OCI-M2 (cell line): Measurements from ENCODE around the gene SLC5A12.

Experiments used
- DNase-seq: peaks from one replicate; lab custom pipeline; 2025; ENCODE audit not compliant: unreplicated experiment; lab: John Stamatoyannopoulos, UW

SLC5A12 gene

DNA sequence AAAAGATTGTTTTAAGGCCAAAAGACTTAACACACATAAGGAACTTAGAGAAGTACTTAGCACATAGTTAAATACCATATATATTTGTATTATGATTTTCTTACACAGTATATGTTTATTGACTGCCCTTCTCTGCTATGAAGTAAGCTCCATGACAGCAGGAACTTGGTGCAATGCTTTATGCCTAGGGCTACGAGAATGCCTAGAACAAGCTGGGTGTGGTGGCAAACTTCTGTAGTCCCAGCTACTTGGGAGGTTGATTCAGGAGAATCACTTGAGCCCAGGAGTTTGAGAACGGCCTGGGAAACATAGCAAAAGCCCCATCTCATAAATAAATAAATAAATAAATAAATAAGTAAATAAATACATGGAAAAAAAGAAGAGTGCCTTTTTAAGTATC, 1.9 kb downstream of the SLC5A12 start:
- no peak for DNase-seq

DNA sequence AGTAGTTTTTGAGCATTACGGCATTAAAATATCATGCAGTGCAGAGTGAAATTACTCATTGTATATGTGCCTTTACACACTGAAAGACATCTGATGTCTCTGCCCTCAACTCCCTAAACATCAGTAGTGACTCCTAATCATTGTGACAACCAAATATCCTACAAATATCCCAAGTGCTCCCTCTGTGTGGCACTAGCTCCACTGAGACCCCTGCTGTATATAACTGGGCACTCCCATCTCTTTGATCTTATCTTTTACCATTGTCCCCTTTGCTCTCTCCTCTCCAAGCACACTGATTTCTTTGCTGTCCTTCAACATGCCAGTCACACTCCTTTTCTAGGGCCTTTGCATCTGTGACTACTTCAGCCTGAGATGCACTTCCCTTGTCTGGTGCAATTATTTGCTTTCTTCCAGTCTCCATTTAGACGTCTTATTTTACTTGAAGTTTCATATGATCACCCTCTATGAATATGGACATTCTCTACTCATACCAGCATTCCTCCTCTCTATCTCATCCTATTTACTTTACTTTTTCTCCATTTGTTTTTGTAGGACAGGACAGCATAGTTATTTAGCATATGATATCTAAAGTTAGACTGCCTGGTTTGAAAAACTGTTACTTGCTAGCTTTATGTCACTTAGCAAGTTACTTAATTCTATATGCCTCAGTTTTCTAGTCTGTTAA, 2.4 kb downstream of the SLC5A12 start:
- no peak for DNase-seq

DNA sequence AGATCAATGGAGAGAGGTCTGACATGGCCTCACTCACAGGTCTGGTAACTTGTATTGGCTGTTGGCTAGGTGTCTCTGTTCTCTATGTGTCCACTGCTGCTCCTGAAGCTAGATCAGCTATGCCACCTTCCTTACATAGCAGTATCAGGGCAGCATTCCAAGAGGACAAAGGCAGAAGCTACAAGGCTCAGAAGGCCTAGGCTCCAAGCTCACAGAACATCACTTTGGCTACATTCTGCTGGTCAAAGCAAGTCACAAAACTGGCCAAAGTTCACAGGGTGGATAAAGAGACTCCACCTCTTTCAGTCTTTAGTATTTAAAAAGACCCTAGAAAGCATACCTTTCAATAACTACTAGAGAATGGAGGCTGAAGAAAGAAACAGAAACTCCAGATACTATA, 4.1 kb downstream of the SLC5A12 start:
- DNase-seq = no peak

DNA sequence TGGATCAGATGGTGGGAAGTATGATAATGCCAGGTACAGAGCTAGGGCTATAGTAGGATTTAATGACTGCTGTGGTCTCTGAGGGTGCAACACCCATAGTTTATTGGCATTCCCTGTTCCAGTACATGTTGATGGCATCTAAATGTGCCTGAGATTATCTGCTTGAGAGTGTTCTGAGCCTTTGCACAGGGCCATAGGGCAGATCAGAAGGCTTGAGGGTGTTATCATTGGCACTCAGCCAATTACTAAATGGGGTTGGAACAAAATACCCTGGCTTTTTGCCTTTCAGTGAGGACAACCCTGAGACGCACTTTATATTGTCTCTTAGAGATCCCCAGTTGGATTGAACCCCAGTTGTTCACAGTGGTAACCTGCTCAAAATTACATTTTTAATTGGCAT, 6.7 kb downstream of the SLC5A12 start:
- DNase-seq = no peak

DNA sequence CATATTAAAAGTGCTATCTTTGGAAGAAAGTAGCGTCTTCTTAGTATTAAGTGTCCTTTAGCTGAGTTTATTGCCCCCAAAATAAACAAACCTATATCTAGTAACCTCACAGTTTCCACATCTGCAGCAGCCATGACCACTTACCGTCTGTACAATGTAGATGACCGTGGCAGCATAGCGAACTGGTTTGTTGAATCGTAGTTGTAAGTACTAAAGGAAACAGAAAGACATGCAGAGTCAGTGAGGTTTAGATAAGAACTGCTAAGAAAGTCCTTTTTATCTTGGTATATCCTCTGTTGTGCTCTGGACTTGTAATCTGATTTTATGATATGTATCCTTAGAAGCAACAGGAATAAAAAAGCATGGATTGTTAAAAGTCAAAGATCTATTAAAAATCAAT, 9.4 kb downstream of the SLC5A12 start:
- DNase-seq = no peak

DNA sequence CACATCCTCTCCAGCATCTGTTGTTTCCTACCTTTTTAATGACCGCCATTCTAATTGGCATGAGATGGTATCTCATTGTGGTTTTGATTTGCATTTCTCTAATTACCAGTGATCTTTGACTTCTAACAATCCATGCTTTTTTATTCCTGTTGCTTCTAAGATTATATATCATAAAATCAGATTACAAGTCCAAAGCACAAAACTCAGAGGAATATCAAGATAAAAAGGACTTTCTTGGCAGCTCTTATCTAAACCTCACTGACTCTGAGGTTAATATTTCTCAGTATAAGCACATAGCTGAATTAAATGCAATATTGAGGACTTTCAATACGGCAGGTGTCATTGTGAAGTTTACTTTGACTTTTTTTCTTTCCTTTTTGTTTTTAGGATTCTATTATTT, 11.4 kb downstream of the SLC5A12 start:
- DNase-seq = no peak

DNA sequence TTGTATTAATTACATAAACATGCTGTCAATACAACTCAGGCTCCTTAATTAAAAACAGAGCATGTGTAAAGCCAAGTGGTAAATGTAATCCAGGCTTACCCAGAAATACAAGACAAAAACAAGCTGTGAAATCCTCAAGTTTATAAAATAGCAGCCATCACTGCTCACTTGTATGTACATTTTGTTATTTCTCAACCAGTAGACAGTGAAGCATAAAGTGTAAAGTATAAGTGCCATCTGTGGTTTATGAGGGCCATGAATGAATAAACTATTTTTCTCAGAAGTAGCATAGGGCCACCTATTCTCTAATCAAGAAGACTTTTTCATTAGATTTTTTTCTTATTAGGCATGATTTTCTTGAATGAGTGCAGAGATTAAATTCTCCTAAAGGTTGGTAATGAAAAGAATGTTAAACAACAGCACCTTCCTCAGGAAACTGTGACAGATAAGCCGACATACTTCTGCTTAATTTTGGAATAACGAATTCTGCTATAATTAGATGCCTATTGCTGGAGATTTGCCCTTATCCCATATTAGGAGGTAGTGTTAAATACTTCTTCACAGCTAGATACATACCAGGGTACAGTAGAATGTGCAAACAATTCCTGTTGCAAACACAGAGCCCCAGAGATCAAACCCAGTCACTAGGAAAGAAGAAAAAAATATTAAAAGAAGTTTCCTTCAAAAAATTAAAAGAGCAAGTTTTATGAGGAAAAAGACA, 13.0 kb downstream of the SLC5A12 start:
- DNase-seq = no peak

DNA sequence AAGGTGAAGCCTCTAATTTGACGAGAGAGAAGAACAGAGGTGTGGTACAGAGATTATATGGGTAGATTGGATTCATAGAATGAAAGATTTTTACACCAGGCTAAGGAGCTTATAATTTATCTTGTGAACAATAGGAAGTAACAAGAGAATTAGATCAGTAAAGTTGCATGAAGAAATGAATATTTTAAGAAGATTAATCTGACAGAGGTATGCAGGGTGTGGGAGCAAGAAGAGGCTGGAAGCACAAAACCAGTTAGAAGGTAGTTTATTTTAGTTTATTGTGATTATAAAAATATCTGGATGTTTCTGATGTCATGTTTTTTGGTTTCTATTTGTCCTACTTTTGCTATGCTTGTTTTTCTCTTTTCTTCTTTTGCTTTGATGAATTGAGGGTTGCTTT, 15.7 kb downstream of the SLC5A12 start:
- no peak for DNase-seq

DNA sequence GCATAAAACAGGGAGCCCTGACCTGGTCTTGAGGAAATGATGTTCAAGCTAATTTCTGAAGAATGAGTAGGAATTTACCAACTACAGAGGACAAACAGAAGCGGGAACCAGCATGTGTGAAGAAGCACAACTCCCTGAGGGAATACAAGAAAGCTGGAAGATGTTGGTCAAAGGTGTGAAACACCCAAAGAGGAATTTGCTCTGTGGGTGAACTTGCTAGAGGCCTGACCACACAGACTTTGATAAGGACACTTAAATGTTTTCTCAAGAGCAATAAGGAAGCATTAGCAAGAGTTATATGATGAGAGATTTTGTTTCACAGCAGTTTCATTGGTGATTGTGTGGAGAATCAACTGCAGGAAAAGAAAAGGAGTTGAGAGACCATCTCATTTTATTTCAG, 17.6 kb downstream of the SLC5A12 start:
- DNase-seq = no peak

DNA sequence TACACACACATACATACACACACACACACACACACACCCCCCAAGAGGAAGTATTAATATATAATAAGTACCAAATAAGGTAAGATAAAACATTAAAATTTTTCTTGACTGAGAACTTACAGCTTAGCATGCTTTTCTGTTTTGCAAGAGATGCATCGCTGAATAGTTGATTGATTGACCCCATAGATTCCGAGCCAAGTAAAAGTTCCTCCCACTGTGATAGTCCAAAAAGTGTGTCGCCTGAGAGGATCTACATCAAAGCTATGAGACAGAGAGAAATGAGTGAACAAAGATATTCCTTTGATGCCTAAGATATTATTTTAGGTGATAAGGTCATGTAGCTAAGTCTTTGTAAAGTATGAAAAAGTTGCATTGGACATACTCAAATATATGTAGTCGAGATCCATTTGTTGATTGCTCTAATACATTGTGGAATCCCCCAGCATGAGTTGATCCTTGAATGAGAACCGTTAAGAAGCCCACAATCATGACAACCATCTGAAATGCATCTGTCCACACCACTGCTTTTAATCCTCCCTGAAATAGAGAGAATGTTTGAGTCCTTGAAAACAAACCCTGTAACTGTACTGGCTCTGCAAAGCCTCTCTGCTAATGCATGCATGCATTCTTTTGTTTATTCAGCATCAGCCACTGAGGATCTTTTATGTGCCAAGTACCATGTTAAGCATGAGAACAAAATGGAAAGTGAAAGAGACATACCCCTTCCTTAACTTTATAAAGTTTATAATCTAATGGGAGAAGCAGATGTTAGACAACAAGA, 18.3 kb downstream of the SLC5A12 start:
- DNase-seq = no peak

DNA sequence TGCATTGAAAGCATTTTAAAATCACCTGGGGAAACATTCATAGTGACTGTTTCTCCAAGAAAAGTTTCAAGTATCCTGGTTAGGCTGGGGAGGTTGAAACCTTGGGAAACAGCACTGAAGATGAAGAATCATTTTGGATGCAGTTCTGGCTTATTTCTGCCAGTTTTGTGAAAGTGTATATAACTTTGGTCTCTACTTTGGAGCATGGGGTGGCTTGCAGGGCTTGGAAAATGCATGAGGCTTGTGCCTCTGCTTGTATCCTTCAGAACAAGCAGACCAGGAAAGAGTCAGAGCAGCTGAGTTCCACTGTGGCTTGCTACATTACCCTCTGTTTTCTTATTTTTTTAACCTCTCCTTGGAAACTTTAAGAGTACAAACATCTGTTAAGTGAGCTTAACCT, 19.5 kb downstream of the SLC5A12 start:
- DNase-seq = no peak

DNA sequence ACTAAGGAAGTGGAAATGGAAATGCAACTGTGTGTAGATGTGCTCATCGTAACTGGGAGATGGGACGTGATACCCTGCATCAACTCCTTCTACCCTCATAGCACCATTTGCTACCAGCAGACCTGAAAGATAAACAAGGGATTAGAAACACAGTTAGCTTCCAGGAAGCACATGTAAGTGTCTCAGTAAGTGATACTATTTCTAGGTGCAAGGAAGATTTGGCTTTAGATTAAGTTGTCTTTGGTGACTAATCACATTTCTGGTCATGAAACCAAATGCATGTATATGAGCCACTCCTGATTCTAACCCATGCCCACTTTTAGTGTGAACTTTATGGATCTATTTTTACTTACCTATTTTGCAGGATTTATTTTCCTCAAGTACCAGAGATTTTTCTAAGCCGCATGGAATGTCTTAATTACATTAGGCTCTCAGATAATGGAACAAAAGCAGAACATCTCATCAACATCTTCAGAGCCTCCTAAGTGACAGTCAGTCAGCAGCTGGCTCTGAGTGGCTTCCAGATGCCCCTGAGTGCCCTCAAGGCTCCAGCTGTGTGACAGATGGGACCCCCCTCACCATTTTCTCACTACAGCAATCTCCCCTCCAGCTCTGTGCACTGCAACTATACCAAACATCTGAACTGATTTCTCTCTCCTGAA, 21.2 kb downstream of the SLC5A12 start:
- no peak for DNase-seq

DNA sequence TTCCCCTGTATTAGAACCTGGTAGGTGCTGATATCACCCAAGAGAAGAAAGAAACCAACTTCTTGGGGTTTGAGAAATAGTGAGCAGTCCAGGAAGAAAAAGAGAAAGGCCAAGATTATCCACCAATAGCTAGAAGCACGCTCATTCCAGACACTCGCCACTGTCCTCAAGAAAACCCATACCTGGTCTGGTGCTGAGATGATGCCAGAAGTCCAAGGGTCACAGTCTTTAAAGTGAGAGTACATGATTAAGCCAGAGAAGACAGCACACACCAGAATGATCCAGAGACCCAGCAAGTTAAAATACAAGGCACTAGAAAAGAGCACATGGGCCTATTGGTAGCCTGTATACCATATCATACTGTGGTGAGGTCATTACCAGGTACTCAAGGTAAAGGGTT, 23.6 kb downstream of the SLC5A12 start:
- no peak for DNase-seq

DNA sequence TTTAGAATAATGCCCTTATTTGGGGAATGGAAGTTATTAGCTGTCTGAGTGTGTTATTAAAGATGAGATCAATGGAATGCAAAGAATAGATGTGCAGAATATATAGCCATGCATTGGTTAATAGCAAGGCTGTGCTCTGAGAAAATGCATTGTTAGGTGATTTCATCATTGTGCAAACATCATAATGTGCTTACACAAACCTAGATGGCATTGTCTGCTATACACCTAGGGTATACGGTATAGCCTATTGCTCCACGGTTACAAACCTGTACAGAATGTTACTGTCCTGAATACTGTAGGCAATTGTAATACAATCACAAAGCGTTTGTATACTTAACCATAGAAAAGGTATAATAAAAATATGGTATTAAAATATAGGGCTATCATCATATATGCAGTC, 25.5 kb downstream of the SLC5A12 start:
- DNase-seq = no peak

DNA sequence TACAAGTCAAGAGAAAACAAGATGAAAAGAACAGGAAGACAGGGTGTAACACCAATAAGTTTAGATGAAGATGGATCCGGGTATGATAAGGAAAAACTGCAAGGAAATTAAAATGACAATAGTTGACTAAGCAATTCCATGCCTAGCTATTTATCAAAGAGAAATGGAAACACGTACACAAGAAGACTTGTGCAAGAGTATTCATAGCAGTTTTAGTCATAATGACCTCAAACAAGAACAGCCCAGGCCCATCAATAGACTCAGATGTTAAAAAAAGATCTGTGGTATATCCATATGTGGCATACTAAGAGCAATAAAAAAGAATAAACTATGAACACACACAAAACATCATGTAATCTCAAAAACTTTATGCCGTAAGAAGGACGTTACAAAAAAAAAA, 33.2 kb downstream of the SLC5A12 start:
- DNase-seq = no peak

DNA sequence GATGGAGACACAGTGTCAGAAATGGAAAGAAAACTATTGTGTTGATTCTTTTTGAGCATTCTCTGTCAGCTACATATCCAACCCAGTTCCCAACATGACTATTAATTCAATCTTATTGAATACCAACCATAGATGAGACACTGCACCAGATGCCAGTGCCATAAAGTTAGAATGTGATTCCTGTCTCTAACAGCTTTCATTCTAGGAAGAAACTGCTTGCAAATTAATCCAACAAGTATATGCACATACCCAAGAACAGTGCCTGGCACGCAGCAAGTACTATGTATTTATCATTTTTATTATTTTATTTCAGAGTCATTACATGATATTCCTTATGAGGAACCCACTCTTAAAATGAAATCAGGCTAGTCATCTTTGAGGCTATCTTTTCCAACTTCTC, 34.5 kb downstream of the SLC5A12 start:
- no peak for DNase-seq

DNA sequence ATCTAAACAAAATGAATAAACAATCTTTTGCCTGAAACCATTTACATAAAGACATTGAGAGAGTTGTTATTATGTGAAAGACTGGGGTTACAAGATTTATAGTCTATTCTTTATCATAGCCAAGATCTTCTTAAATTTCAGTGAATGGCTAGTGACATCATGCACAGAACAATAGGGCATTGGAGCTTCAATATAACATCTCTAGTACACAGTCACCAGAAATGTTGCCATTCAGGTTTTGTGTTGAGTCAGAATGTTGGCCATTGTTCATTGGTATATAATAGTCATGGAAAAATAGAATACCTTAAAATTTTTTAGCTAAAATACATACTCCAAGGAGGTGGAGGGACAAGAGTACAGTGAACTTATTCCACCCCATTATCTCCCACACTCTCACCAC, 44.3 kb downstream of the SLC5A12 start:
- no peak for DNase-seq

DNA sequence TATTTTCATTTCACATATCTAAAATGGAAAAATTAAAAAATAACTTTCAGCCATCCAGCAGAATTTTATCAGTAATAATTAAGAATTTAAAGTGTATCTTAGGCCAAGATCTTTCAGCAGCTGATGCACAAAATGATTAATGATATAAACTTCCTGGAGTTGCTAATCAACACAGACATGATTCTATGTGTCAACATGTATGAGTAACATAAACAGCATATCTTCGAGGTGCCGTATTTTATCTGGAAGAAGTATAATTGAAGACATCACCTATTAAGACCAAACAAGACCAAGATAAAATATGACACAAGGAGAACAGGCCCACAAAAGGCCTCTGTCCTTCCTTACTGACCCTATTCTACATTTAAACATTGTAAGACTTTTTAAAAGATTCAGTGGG, 45.2 kb downstream of the SLC5A12 start:
- DNase-seq = no peak

DNA sequence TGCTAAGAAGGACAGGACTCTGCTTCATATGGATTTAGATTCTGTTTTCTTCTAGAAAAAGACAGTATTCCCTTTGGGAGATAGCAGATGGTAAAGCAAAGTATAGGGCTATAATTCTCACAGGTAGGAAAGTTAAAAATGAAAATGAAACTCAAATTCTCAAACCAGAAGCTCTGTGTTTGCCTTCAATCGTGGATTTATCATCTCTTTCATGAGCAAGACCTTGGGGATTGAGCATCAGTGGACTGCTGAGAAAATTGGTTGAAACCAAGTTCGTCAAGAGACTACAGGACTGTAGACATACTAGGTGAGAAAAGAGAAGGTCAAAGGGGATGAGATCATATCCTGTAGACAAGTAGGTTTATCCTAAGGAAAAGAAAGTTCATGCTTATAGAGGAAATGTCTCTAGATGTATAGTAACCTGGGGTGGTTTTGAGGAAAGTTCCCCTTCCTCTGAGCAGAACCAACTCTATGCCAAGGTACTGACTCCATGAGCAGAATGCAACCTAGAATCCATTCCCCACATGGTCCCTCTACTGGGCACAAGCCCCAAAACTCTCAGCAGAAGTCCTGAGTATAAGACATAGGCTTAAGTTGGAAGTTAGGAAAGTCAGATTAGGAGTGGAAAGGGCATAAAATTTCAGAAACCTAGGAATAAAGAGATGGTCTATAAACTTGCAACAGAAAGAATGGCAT, 46.5 kb downstream of the SLC5A12 start:
- DNase-seq = no peak

DNA sequence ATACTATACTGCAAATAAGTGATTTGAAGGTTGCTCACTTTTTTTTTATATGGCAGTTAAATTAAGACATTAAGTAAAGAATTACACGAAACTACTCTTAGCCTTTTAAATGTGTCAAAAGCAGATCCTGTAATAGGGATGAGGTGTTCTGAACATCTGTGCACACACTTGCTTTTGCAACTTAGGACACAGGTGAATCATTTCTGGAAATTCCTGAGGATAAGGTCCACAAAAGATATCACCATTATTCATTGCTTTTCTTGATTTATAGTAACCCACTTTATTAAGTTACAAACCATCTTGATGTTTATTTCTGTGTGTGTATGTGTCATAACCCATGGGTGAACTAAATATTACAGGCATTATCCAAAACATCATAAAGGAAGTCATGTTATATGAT, 55.9 kb downstream of the SLC5A12 start:
- DNase-seq = no peak

DNA sequence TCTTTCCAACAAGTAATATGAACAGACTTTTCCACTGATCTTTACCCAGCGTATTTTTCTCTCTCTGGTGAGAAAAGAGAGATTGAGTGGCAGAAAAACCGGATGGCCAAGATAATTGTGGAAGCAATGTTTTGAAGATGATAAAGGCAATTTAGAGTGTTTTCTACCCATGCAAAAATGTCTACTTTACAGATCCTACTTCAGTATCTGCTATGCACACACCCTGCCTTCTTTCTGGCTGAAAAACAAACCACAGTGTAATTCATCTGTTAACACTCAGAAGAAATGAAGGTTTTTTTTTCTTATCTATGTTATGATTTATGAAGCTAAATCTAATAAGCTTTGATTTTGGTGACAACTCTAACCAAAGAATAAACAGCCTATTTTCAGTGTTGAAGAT, 56.8 kb downstream of the SLC5A12 start:
- DNase-seq = no peak
